T-helper 1 cell treated with Interleukin-12 subunit alpha and Interleukin-12 subunit beta and Interleukin-4 antibody, amounts not matched to agents 30 ng/mL and 1 ng/mL, for 36 hours (primary cell): ENCODE data around the gene CCNQ. TPM values are rescaled to one million over a fixed set of nuclear protein-coding genes. Genes with fewer than 3 reads are reported as not detected.

Experiments used
- intact Hi-C: fragments of 100-400 bp; cut with micrococcal nuclease; formaldehyde crosslinking; loops from one replicate; pipeline ENCODE4 v1.15.1; 2024
- total RNA-seq: library from RNA; stranded (reverse); gene quantifications from 2 replicates; pipeline ENCODE4 v1.2.3, GENCODE V29; 2022

Gene CCNQ
- total RNA-seq, 1 donor from 2014 or later: 22.7 TPM

- intact Hi-C loops: no loop called here
These were observed 20.6 kb downstream of the CCNQ start for GRCh38 chrX:153578200-153578835.

- intact Hi-C loops: no loop called here
These were observed 22.0 kb downstream of the CCNQ start for GRCh38 chrX:153576961-153577360.

GRCh38 chrX:153576239-153576870 is 22.6 kb downstream of the CCNQ start:
- intact Hi-C loops: no loop called here

GRCh38 chrX:153573984-153574383 is 25.0 kb downstream of the CCNQ start:
- intact Hi-C loops: no loop called here

GRCh38 chrX:153572601-153573000 is 26.3 kb downstream of the CCNQ start:
- intact Hi-C loops: no loop called here

GRCh38 chrX:153571534-153571908 is 27.4 kb downstream of the CCNQ start:
- intact Hi-C loops: no loop called here

- intact Hi-C loops: no loop called here
These were observed 29.5 kb downstream of the CCNQ start for GRCh38 chrX:153569475-153569874.

GRCh38 chrX:153568451-153569011 is 30.4 kb downstream of the CCNQ start:
- intact Hi-C loops: no loop called here

- intact Hi-C loops: no loop called here
These were observed 32.9 kb downstream of the CCNQ start for GRCh38 chrX:153565996-153566580.

GRCh38 chrX:153564047-153564606 is 34.8 kb downstream of the CCNQ start:
- intact Hi-C loops: no loop called here

- intact Hi-C loops: no loop called here
These were observed 36.4 kb downstream of the CCNQ start for GRCh38 chrX:153562546-153562945.

GRCh38 chrX:153561337-153561736 is 37.6 kb downstream of the CCNQ start:
- intact Hi-C loops: no loop called here

- intact Hi-C loops: no loop called here
These were observed 38.5 kb downstream of the CCNQ start for GRCh38 chrX:153560466-153560865.

- intact Hi-C loops: no loop called here
These were observed 38.9 kb downstream of the CCNQ start for GRCh38 chrX:153560000-153560399.

GRCh38 chrX:153557618-153558355 is 41.2 kb downstream of the CCNQ start:
- intact Hi-C loops: no loop called here

GRCh38 chrX:153556767-153557166 is 42.2 kb downstream of the CCNQ start:
- intact Hi-C loops: no loop called here

- intact Hi-C loops: loop anchor here (1.0 to 2.0 kb wide), 3 partner anchors 56 to 114 kb away; no protein-coding TSS in a partner anchor
These were observed 44.3 kb downstream of the CCNQ start for GRCh38 chrX:153554519-153555167.

- intact Hi-C loops: no loop called here
These were observed 47.8 kb downstream of the CCNQ start for GRCh38 chrX:153551135-153551534.

GRCh38 chrX:153549807-153550206 is 49.1 kb downstream of the CCNQ start:
- intact Hi-C loops: no loop called here

- intact Hi-C loops: no loop called here
These were observed 49.7 kb downstream of the CCNQ start for GRCh38 chrX:153549231-153549630.

- intact Hi-C loops: no loop called here
These were observed 51.7 kb downstream of the CCNQ start for GRCh38 chrX:153547195-153547594.
